ENCODE measurements around the gene TNFRSF9.
"Not testable (repeated sequence)": the region's sequence is repeated elsewhere in the genome, so short reads cannot be mapped to it uniquely, and the experiment has no call there.

DNA sequence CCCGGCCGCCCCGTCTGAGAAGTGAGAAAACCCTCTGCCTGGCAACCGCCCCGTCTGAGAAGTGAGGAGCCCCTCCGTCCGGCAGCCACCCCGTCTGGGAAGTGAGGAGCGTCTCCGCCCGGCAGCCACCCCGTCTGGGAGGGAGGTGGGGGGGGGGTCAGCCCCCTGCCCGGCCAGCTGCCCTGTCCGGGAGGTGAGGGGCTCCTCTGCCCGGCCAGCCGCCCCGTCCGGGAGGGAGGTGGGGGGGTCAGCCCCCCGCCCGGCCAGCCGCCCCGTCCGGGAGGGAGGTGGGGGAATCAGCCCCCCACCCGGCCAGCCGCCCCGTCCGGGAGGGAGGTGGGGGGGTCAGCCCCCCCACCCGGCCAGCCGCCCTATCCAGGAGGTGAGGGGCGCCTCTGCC is 12.2 kb upstream of the TNFRSF9 start:
- TF ChIP-seq EZH2 (IDR thresholded peaks at IDR 0.05; ENCODE audit: insufficient read depth, poor library complexity, severe bottlenecking); EZH2phosphoT487 (IDR thresholded peaks at IDR 0.05; ENCODE audit: insufficient read depth, low read depth): not testable (repeated sequence)
